IPS-20b (cell line): Measurements from ENCODE around the gene ACOT13.
"Not testable (repeated sequence)": the region's sequence is repeated elsewhere in the genome, so short reads cannot be mapped to it uniquely, and the experiment has no call there.

ENCODE experiments used
- H3K27ac ChIP-seq: one replicate; pipeline ENCODE4 v1.5.1; 2013; ENCODE audit warnings: low read length
- H3K27me3 ChIP-seq: 2 replicates; pipeline ENCODE4 v1.6.1; 2013; ENCODE audit warnings: mild to moderate bottlenecking, low read length, inconsistent platforms; ENCODE audit not compliant: insufficient read depth
- H3K36me3 ChIP-seq: 2 replicates; pipeline ENCODE4 v1.6.1; 2013; ENCODE audit warnings: low read depth, mild to moderate bottlenecking, inconsistent platforms, low read length, moderate library complexity; ENCODE audit not compliant: insufficient read depth
- H3K4me1 ChIP-seq: 2 replicates; pipeline ENCODE4 v1.6.1; 2013; ENCODE audit warnings: mild to moderate bottlenecking, control low read depth, inconsistent platforms, low read length, moderate library complexity; ENCODE audit not compliant: insufficient read depth
- H3K4me3 ChIP-seq: 2 replicates; pipeline ENCODE4 v1.5.1; 2013; ENCODE audit warnings: mild to moderate bottlenecking, low read length, inconsistent platforms
- H3K9ac ChIP-seq: 2 replicates; pipeline ENCODE4 v1.6.1; 2013; ENCODE audit warnings: low read depth, mild to moderate bottlenecking, inconsistent platforms, low read length, moderate library complexity
- H3K9me3 ChIP-seq: 2 replicates; pipeline ENCODE4 v1.6.1; 2013; ENCODE audit warnings: mild to moderate bottlenecking, low read depth, low read length, inconsistent platforms; ENCODE audit not compliant: insufficient read depth

ACOT13 gene

DNA sequence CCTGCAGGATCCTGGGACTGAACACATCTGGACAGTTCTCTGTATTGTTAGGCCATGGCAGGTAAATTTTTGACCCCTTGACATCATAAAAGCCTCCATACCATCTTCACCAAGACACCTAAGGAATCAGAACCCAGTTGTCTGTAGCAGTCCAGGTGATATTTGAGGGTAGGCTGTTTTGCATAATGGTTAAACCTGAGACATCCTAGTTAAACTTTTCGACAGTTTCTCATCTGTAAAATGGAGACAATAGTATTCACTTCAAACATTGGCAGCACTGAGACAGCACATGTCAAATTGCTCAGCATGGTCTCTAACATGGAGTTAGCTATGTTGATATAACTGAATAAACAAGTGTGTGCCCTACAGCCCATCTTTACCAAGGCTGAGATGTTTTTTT is 27.3 kb downstream of the ACOT13 start:
- no peak overlapping the region for H3K4me3 ChIP-seq
- H3K9me3 ChIP-seq: no peaks in the 10 kb centered on the region
- H3K9ac ChIP-seq: no peak overlapping the region
- no peak overlapping the region for H3K27ac ChIP-seq
- peaks cover 14% of the 10 kb centered on the region for H3K36me3 ChIP-seq
- H3K4me1 ChIP-seq: peaks cover 3% of the 10 kb centered on the region; the same call in 1 of the 2 replicates
- H3K27me3 ChIP-seq: no peaks in the 10 kb centered on the region

DNA sequence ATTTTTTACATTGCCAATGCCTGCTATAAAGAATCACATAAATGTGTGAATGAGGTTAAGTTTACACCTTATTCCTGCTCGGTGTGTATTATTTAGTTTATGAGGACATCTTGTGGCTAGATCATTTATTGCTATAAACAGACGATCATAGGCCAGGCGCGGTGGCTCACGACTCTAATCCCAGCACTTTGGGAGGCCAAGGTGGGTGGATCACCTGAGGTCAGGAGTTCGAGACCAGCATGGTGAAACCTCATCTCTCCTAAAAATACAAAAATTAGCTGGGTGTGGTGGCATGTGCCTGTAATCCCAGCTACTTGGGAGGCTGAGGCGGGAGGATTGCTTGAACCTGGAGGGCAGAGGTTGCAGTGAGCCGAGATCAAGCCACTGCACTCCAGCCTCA is 28.8 kb downstream of the ACOT13 start:
- not testable (repeated sequence) for H3K4me1 ChIP-seq, H3K4me3 ChIP-seq
- peaks cover 24% of the 10 kb centered on the region for H3K36me3 ChIP-seq

DNA sequence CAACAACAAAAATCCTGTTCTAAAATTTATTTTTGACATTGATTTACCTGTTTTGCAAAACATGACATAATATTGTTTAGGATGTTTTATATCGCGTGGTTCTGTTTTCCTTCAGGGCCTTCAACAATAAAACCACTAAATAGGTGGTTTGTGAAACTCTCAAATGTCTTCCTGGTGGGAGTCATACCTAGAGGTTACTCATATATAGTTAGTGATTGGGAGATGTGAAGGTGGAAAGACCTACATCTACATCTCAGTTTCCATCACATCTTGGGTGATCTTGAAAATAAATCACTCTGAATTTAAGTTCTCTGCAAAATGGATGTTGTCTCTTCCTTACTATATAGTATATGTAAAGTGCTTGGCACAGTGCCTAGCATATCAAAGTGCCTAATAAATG is 29.2 kb downstream of the ACOT13 start:
- no peaks in the 10 kb centered on the region for H3K27me3 ChIP-seq
- H3K4me3 ChIP-seq: no peak overlapping the region
- no peaks in the 10 kb centered on the region for H3K4me1 ChIP-seq
- H3K36me3 ChIP-seq: peaks cover 29% of the 10 kb centered on the region
- H3K9me3 ChIP-seq: no peaks in the 10 kb centered on the region
- H3K27ac ChIP-seq: no peak overlapping the region
- no peak overlapping the region for H3K9ac ChIP-seq

More for the DNA sequence above, 28.8 kb downstream of the ACOT13 start:
- H3K27me3 ChIP-seq, H3K9me3 ChIP-seq, H3K27ac ChIP-seq, H3K9ac ChIP-seq: not testable (repeated sequence)

DNA sequence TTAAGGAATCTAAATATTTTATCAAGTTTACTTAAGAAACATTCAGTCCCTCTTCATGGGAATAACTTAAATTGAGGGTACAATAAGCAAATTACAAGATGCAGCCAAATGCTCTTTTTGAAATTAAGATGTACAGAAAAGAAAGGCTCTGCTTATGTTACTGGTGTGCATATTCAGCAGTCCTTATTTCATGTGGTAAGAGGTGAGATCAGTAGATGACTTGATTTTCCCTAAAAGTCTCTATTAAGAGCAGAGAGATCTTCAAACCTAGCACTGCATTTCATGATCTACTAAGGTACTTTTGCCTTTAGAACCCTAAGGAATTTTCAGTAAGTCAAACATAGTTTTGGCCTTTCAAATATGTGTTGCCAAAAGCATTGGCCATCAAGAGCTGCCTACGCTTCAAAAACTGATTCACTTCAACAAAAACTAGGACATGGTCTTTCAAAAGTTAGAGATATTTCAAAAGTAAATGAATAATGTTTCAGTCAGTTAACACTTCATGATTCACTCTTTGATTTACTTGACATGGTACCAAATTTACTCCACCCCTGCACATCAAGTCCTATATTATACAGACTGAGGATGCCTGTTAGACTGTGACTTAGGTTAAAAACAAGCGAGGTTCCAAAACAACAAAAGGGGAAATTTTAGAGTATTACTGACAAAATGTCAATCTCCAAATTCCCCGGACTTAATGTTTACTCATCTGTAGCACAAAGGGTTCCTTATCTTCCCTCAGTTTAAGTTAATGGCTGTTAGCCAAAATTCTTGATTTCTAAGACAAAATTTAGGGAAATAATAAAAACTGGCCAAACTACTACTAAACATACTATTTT is 32.9 kb downstream of the ACOT13 start:
- Histone ChIP-seq H3K36me3 (peaks cover 62% of the 10 kb centered on the region), H3K9me3 (no peaks in the 10 kb centered on the region), H3K9ac (no peak overlapping the region), H3K27ac (no peak overlapping the region), H3K4me3 (no peak overlapping the region), H3K27me3 (no peaks in the 10 kb centered on the region), H3K4me1 (no peaks in the 10 kb centered on the region)

DNA sequence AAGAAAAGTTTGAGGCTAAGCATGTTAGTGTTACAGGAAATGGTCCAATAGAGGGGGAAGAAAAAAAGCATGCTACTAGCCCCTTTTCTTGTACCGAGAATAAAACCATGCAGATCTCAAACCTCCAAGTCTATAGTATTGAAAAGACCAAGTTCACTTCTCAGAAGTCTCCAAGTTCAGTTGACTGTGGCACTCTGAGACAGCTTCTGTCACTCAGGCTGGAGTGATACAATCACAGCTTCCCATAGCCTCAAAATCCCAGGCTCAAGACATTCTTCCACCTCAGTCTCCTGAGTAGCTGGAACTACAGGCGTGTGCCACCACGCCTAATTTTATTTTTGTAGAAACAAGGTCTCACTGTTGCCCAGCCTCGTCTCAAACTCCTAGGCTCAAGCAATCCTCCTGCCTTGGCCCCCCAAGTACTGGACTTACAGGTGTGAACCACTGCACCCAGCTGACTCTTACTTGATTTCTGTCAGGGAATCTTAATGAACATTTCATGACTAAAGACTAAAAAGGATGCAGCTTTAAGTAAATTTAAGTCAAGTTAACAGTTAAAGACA is 35.9 kb downstream of the ACOT13 start:
- no peaks in the 10 kb centered on the region for H3K9me3 ChIP-seq
- no peak overlapping the region for H3K4me3 ChIP-seq
- H3K27me3 ChIP-seq: no peaks in the 10 kb centered on the region
- no peaks in the 10 kb centered on the region for H3K4me1 ChIP-seq
- H3K36me3 ChIP-seq: peaks cover 89% of the 10 kb centered on the region
- no peak overlapping the region for H3K9ac ChIP-seq
- no peak overlapping the region for H3K27ac ChIP-seq

DNA sequence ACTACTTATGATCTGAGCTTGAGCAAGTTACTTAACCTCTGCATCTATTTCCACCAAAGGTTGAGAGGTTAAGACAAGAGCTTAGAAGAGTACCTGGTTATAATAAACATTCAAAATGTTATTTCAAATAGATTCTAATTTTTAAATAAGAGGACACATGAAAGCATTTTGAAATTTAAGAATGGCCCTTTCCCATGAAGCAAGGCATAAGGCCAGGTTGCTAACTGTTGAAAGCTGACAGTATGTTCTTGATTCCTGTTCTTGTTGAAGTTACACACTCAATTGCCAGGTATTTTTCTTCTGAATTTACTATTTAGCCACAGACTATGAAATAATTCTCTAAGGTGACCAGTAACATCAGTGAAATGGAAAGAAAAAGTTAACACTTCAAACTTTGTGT is 37.6 kb downstream of the ACOT13 start:
- H3K27me3 ChIP-seq: no peaks in the 10 kb centered on the region
- peaks cover 95% of the 10 kb centered on the region for H3K36me3 ChIP-seq
- H3K27ac ChIP-seq: no peak overlapping the region
- H3K4me1 ChIP-seq: no peaks in the 10 kb centered on the region
- no peak overlapping the region for H3K9ac ChIP-seq
- no peaks in the 10 kb centered on the region for H3K9me3 ChIP-seq
- H3K4me3 ChIP-seq: no peak overlapping the region

DNA sequence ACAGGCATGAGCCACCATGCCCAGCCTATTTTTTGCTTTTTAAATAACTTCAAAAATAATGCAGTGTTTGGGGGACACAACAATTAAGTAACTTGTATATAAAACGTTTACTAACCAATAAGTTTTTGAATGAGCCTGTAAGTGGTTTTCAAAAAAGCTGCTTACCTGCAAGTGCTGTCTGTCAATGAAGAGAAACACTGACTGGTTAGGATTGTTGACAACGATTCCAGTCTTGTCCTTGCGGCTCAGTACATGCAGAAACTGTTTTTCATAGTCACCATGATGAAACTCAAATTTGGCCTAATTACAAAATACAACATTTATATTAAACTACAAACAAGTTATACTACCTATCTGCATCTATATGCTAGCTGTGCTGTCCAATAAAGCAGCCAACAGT is 41.7 kb downstream of the ACOT13 start:
- Histone ChIP-seq H3K4me1 (no peaks in the 10 kb centered on the region), H3K9me3 (no peaks in the 10 kb centered on the region), H3K4me3 (no peak overlapping the region), H3K27me3 (no peaks in the 10 kb centered on the region), H3K27ac (no peak overlapping the region), H3K9ac (no peak overlapping the region), H3K36me3 (peaks cover 100% of the 10 kb centered on the region)

DNA sequence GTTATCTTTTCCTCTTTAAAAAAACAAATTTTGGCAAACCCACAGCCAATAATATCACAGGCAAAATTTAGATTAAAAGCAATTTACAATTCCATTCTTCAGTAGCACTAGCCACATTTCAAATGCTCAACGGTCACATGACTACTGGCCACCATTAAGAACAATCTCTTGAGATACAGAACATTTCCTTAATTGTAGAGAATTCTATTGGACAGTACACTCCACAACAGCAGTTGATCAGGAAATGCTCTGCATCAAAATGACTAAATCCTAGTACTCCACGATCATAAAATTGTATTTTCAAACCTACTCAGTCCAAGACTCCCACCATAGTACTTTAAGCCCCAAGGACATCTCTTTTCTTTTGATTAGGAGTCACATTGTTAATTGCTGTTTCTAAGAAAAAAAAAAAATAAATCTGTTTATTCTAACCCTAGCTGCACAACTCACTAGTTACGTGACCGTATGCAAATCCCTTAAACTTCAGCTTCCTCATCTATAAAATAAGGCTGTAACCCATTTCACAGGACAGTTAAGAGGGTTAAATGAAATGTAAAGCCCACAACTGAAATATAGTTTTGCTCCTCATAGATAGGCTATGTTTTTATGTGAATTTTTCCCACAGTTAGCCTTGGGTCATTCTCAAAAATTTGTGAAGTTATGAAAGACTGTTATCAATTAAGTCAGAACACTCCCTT is 42.3 kb downstream of the ACOT13 start:
- peaks cover 100% of the 10 kb centered on the region for H3K36me3 ChIP-seq
- H3K4me3 ChIP-seq: no peak overlapping the region
- no peak overlapping the region for H3K27ac ChIP-seq
- H3K9ac ChIP-seq: no peak overlapping the region
- H3K9me3 ChIP-seq: no peaks in the 10 kb centered on the region
- no peaks in the 10 kb centered on the region for H3K27me3 ChIP-seq
- H3K4me1 ChIP-seq: no peaks in the 10 kb centered on the region

DNA sequence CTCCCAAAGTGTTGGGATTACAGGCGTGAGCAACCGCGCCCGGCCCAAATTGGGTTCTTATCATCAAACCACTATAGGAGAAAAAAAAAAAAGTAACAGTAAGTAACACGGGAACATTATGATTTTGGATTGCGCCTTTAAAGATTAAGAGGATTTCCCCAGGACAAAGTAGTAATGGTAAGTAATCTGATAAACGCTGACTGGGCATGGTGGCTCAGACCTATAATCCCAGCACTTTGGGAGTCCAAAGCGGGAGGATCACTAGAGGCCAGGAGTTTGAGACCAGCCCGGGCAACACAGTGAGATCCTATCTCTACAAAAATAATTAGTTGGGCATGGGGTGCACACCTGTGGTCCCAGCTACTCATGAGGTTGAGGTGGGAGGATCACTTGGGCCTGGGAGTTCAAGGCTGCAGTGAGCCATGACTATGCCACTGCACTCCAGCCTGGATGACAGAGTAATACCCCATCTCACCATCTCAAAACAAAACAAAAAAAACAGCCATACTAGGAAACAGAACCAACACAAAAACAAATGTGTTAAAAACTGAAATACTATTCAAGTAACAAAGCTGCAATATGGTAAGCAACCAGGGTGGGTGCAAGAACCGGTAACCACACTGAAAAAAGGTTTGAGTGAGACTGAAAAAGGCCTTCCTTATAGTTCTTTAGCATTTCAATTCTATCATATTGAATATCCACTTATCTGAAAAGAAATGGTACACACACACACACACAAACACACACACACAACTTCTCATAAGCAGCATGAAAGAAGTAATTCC is 43.8 kb downstream of the ACOT13 start:
- Histone ChIP-seq H3K36me3 (peaks cover 100% of the 10 kb centered on the region), H3K9ac (no peak overlapping the region)

DNA sequence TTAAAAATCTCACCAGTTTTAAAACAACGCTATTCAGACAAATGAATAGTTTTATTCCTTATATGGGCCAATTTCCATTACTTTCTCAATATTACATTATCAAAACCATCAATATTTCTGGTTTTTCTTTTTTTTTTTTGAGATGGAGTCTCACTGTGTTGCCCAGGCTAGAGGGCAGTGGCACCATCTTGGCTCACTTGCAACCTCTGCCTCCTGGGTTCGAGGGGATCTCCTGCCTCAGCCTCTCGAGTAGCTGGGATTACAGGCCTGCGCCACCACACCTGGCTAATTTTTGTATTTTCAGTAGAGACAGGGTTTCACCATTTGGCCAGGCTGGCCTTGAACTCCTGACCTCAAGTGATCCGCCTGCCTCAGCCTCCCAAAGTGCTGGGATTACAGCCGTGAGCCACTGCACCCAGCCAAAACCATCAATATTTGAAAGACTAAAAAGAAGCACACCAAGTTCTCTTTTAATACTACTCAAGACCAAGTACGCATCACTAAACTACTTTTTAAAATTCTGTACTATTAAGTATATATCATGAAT is 49.8 kb downstream of the ACOT13 start:
- Histone ChIP-seq H3K4me3 (peak overlapping the region; percentile 98), H3K36me3 (peaks cover 78% of the 10 kb centered on the region)
- not testable (repeated sequence) for H3K4me1 ChIP-seq, H3K9ac ChIP-seq, H3K27ac ChIP-seq, H3K27me3 ChIP-seq, H3K9me3 ChIP-seq

More for the DNA sequence above, 43.8 kb downstream of the ACOT13 start:
- Histone ChIP-seq H3K4me1 (no peaks in the 10 kb centered on the region), H3K27ac (no peak overlapping the region), H3K9me3 (no peaks in the 10 kb centered on the region), H3K27me3 (no peaks in the 10 kb centered on the region), H3K4me3 (no peak overlapping the region)

DNA sequence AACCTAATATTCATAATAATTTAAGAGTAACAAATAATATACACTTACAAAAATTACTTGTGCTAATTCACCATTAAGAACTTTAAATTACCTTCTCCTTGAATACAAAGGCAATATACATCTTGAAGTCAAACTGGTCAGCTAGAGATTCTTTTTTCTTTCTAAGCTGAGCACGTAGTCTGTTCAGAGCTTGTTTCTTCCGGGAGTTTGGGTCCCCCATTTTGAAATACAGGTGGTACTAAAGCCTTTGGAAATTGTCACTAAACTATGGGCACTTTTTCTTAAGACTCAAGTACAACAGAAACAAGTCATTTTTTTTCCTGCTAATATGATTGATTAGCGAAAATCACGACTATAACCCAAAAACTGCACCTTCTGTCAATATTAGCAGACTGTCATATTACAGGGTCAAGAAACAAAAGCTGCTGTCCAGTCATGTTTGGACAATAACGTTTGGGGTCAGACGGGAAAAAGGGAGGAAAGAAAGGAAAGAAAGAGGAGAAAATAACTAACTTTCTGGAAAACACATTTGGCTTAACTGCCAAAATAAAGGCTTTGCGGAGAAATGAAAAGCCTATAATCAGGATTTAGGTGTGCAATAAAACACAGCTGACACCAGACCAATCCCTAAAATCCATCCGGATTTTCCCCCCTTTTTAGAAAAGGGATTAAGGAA is 51.7 kb downstream of the ACOT13 start:
- no peaks in the 10 kb centered on the region for H3K9me3 ChIP-seq
- H3K36me3 ChIP-seq: peaks cover 59% of the 10 kb centered on the region
- peak overlapping the region; percentile 100; the same call in 1 of the 2 replicates for H3K9ac ChIP-seq
- H3K27ac ChIP-seq: peak overlapping the region; percentile 74
- peaks cover 7% of the 10 kb centered on the region; the same call in 1 of the 2 replicates for H3K4me1 ChIP-seq
- H3K4me3 ChIP-seq: peak overlapping the region; percentile 98
- no peaks in the 10 kb centered on the region for H3K27me3 ChIP-seq
